HG03558 (cell line): ENCODE measurements around the gene PLXDC2.

Experiments used
- ATAC-seq: cut with Tn5 transposase; IDR thresholded peaks from one replicate; pipeline ENCODE4 v1.9.1; 2021; ENCODE audit warnings: moderate number of reproducible peaks; ENCODE audit not compliant: unreplicated experiment; ENCODE audit errors: extremely low read depth

Gene PLXDC2

GRCh38 chr10:20090831-20091230 lies 274.6 kb downstream of the PLXDC2 start:
- no peak for ATAC-seq

DNA sequence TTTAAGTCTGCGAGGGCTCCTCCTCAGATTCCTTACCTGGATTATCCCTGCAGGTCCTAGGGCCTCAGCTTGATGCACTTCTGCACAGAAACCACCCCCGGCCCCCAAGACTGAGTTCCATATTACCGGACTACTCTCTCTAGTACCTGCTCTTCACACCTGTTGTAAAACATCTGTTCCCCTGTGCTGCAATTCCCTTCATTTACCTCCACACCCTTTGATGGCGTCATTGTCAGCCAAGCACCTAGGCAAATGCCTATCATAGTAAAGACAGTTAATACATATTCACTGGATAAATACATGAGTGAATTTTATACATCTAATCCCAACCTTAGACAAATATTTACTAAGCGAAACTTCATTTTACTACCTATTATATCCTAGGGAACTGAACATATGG lies 275.5 kb downstream of the PLXDC2 start:
- no peak for ATAC-seq

GRCh38 chr10:20093600-20093999 lies 277.4 kb downstream of the PLXDC2 start:
- ATAC-seq: no peak

- ATAC-seq: no peak
Measured at GRCh38 chr10:20094226-20094976, 278.2 kb downstream of the PLXDC2 start.

- ATAC-seq: no peak
Measured at GRCh38 chr10:20100171-20100570, 283.9 kb downstream of the PLXDC2 start.

DNA sequence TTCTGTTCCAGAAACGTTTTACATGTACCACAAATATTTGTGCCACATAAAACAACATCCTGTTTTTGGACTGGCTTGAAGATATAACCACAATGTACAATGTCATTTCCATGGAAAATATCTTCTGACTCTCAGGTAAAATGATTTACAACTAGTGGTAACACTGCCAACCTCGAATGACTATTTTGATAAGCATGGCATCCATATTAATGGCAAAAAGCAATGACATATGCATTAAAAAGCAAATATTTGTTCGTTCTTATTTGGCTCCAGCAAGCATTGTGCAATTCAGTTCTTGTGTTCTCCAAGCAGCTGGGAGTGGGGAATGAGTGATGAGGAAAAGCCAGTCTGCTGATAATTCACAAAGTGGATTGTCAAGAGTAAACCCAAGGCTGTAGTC lies 289.0 kb downstream of the PLXDC2 start:
- ATAC-seq: no peak

DNA sequence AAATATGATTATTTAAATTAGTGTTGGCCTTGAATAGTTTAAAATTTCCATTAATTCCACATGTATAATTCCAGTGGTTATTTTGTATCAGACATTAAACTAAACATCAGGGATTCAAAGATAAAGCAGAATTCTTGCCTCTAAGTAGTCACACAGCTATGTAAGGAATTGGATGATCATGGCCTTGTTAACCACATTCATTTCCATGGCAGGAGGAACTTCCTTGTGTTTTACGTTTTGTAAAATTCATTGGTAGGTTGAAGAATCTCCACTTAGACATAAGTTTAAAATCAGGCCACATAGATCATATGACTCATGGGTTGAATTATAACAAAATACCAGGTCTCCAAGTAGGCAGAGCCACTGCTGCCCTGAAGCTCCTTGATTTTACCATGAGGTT lies 289.7 kb downstream of the PLXDC2 start:
- no peak for ATAC-seq

DNA sequence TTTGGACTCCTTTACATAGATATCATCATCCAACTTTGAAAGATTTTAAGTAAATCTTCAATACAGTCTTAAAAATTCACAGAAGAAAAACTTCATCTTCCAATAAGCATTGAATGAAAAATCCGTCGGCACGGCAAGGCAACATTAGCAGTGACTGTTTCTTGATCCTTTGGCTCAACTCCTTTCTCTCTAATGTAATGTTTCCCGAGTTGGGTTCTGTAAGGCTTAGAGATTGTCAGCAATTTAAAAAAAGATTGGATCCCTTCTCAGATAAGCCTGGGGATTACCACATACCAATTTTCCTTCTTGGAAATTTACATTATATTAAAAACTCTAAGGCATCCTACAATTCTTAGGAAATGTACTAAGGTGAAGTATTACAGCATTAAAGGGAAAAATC lies 291.8 kb downstream of the PLXDC2 start:
- ATAC-seq: no peak

GRCh38 chr10:20109613-20110012 lies 293.4 kb downstream of the PLXDC2 start:
- no peak for ATAC-seq

DNA sequence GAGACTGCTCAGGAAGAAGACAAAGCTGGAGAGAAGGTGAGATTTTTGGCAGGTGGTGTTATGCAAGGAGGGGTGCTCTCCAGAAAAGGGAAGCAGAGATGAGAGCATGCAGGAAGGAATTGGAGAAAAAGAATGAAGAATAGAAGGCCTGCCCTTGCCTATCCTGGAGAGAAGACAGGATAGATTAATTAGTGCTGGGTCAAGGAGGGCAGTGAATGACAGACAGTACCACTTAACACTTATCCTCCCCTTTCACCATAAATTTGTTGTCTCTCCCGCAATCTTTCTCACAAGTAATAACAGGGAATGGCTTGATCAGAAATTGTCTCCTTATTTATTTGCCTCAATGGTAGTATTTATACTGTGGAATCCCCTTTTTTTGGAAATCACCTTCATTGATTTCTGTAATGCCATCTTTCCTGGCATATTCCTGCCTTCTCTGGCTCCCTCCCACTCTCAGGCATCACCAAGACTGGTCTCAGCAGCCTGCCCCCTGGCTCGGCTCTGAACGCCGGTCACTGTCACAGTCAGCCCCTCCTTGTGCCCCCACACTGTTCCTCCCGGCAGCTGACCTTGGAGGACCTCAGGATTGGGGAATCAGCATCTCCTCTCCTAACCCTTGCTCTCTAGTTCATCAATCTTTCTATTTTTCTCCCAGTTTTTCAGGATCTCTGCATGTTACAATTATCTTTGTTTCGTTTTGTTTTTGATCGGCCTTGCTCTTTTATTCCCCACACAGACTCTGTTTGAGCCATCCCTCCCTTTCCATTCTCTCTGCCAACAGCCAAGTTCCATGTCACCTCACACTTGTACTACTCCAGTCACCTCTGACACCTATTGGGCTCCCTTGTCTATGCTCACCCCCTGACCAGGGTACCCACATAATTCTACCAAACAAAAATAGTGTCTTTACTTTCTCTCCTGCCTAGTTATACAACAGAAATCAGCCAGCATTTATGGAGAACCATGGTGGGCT lies 294.2 kb downstream of the PLXDC2 start:
- ATAC-seq: no peak

GRCh38 chr10:20114179-20114578 lies 297.9 kb downstream of the PLXDC2 start:
- no peak for ATAC-seq

GRCh38 chr10:20115894-20116293 lies 299.7 kb downstream of the PLXDC2 start:
- no peak for ATAC-seq

GRCh38 chr10:20117471-20117870 lies 301.2 kb downstream of the PLXDC2 start:
- no peak for ATAC-seq

DNA sequence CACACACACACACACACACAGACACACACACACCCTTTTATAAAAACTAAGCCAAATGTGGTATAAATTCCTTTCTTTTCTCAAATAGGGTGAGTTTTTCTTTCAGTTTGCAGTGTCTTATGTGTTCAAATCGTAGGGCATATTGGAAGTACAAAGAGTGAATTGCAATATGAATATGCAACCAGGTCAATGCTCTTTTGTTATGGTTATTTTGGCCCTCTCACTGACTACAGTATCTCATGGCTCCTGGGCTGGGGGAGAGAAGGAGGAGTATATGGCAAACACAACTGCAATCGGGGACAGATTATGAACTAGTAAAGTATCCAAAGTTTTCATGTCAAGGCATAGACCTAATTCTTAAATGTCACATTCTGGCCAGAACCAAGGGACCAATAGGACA lies 301.9 kb downstream of the PLXDC2 start:
- ATAC-seq: no peak

GRCh38 chr10:20128811-20129210 lies 312.6 kb downstream of the PLXDC2 start:
- no peak for ATAC-seq

- no peak for ATAC-seq
Measured at GRCh38 chr10:20132816-20133215, 316.6 kb downstream of the PLXDC2 start.

DNA sequence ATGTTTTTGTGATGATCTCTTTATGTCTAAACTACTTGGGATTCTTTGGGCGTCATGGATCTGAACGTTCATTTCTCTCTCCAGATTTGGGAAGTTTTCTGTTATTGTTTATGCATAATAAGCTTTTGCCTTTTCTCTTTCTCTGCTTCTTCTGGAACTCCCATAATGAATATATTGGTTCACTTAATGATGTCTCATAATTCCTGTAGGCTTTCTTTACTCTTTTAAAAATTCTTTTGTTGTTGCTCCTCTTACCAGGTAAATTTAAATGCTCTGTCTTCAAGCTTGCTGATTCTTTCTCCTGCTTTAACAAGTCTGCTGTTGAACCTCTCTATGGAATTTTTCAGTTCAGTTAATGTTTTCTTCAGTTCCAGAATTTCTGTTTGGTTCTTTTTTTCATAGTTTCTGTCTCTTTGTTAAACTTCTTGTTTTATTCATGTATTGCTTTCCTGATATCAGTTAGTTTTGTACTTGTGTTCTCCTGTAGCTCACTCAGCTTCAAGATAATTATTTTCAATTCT lies 317.5 kb downstream of the PLXDC2 start:
- no peak for ATAC-seq

- no peak for ATAC-seq
Measured at GRCh38 chr10:20142311-20142710, 326.1 kb downstream of the PLXDC2 start.

GRCh38 chr10:20144268-20144667 lies 328.0 kb downstream of the PLXDC2 start:
- ATAC-seq: no peak

- no peak for ATAC-seq
Measured at GRCh38 chr10:20146004-20146403, 329.8 kb downstream of the PLXDC2 start.

DNA sequence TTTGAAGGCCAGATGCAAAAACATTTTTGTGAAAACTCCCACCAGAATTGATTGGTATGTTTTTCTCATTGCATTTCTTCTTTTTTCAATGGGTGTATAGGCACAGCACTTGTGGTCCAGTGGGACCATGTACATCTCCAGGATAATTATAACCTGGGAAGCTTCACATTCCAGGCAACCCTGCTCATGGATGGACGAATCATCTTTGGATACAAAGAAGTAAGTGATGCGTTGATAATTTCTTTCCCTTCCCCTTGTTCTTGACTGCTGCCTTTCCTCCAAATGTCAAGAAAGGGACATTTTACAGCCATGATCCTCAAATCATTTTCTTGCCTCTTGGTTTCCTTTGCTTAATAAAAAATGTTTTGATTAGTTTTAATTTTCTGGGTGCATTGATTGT lies 331.5 kb downstream of the PLXDC2 start:
- no peak for ATAC-seq
